Stimulated activated memory B cell treated with anti-CD40 and anti-IgM and Interleukin-4, amounts not matched to agents 10 μg/mL and 1 μg/mL and 100 μg/mL, for 72 hours (primary cell): ENCODE measurements around the gene CFTR.
"Not testable (repeated sequence)": the region's sequence is repeated elsewhere in the genome, so short reads cannot be mapped to it uniquely, and the experiment has no call there.

Experiments used
- ATAC-seq: fragments of 150-1000 bp; cut with Tn5 transposase; 2 replicates; pipeline ENCODE4 v1.10.0; 2021
- H3K27ac Mint-ChIP-seq: one replicate; pipeline ENCODE4 v1.8.0; 2022; ENCODE audit warnings: mild to moderate bottlenecking, mixed read lengths
- H3K27me3 Mint-ChIP-seq: one replicate; pipeline ENCODE4 v1.8.0; 2022; ENCODE audit warnings: mixed read lengths
- H3K36me3 Mint-ChIP-seq: one replicate; pipeline ENCODE4 v1.8.0; 2022; ENCODE audit warnings: mixed read lengths
- H3K4me1 Mint-ChIP-seq: one replicate; pipeline ENCODE4 v1.8.0; 2022; ENCODE audit warnings: mixed read lengths
- H3K4me3 Mint-ChIP-seq: one replicate; pipeline ENCODE4 v1.8.0; 2022; ENCODE audit warnings: mild to moderate bottlenecking, moderate library complexity, mixed read lengths
- H3K9me3 Mint-ChIP-seq: one replicate; pipeline ENCODE4 v1.8.0; 2022; ENCODE audit warnings: mixed read lengths

Gene CFTR

GRCh38 chr7:117704063-117704462 lies 224.2 kb downstream of the CFTR start:
- Mint-ChIP-seq H3K36me3 (no peaks in the 10 kb centered on the region), H3K9me3 (no peaks in the 10 kb centered on the region), H3K4me3 (no peak overlapping the region), H3K4me1 (no peaks in the 10 kb centered on the region), H3K27me3 (no peaks in the 10 kb centered on the region), H3K27ac (no peak overlapping the region)
- no peak for ATAC-seq

GRCh38 chr7:117705630-117706029 lies 225.8 kb downstream of the CFTR start:
- no peaks in the 10 kb centered on the region for H3K27me3 Mint-ChIP-seq
- no peaks in the 10 kb centered on the region for H3K9me3 Mint-ChIP-seq
- no peak overlapping the region for H3K4me3 Mint-ChIP-seq
- no peaks in the 10 kb centered on the region for H3K36me3 Mint-ChIP-seq
- H3K27ac Mint-ChIP-seq: no peak overlapping the region
- no peaks in the 10 kb centered on the region for H3K4me1 Mint-ChIP-seq
- ATAC-seq: no peak

GRCh38 chr7:117706210-117706609 lies 226.4 kb downstream of the CFTR start:
- Mint-ChIP-seq H3K4me1 (no peaks in the 10 kb centered on the region), H3K4me3 (no peak overlapping the region), H3K27me3 (no peaks in the 10 kb centered on the region), H3K9me3 (no peaks in the 10 kb centered on the region), H3K27ac (no peak overlapping the region), H3K36me3 (no peaks in the 10 kb centered on the region)
- ATAC-seq: no peak

- H3K27me3 Mint-ChIP-seq: no peaks in the 10 kb centered on the region
- no peaks in the 10 kb centered on the region for H3K36me3 Mint-ChIP-seq
- no peak for ATAC-seq
- H3K4me1 Mint-ChIP-seq: no peaks in the 10 kb centered on the region
- no peak overlapping the region for H3K27ac Mint-ChIP-seq
- H3K4me3 Mint-ChIP-seq: no peak overlapping the region
- H3K9me3 Mint-ChIP-seq: no peaks in the 10 kb centered on the region
Measured at GRCh38 chr7:117707080-117707479, 227.3 kb downstream of the CFTR start.

GRCh38 chr7:117708173-117708572 lies 228.3 kb downstream of the CFTR start:
- not testable (repeated sequence) for ATAC-seq, H3K27ac Mint-ChIP-seq, H3K27me3 Mint-ChIP-seq, H3K9me3 Mint-ChIP-seq, H3K4me3 Mint-ChIP-seq, H3K36me3 Mint-ChIP-seq, H3K4me1 Mint-ChIP-seq

GRCh38 chr7:117711556-117711955 lies 231.7 kb downstream of the CFTR start:
- H3K4me1 Mint-ChIP-seq: no peaks in the 10 kb centered on the region
- H3K4me3 Mint-ChIP-seq: no peak overlapping the region
- H3K27ac Mint-ChIP-seq: no peak overlapping the region
- no peak for ATAC-seq
- no peaks in the 10 kb centered on the region for H3K36me3 Mint-ChIP-seq
- no peaks in the 10 kb centered on the region for H3K9me3 Mint-ChIP-seq
- H3K27me3 Mint-ChIP-seq: peaks cover 14% of the 10 kb centered on the region

- no peak overlapping the region for H3K4me3 Mint-ChIP-seq
- H3K36me3 Mint-ChIP-seq: no peaks in the 10 kb centered on the region
- H3K27me3 Mint-ChIP-seq: peaks cover 14% of the 10 kb centered on the region
Measured at GRCh38 chr7:117715784-117716445, 236.1 kb downstream of the CFTR start.

GRCh38 chr7:117716707-117717299 lies 237.0 kb downstream of the CFTR start:
- no peak for ATAC-seq
- H3K4me1 Mint-ChIP-seq: no peaks in the 10 kb centered on the region
- H3K27me3 Mint-ChIP-seq: peaks cover 14% of the 10 kb centered on the region
- H3K4me3 Mint-ChIP-seq: no peak overlapping the region
- H3K9me3 Mint-ChIP-seq: no peaks in the 10 kb centered on the region
- no peaks in the 10 kb centered on the region for H3K36me3 Mint-ChIP-seq
- no peak overlapping the region for H3K27ac Mint-ChIP-seq

More at GRCh38 chr7:117715784-117716445, 236.1 kb downstream of the CFTR start:
- Mint-ChIP-seq H3K27ac (no peak overlapping the region), H3K4me1 (no peaks in the 10 kb centered on the region), H3K9me3 (no peaks in the 10 kb centered on the region)
- no peak for ATAC-seq

- Mint-ChIP-seq H3K36me3 (no peaks in the 10 kb centered on the region), H3K9me3 (no peaks in the 10 kb centered on the region), H3K27me3 (peaks cover 14% of the 10 kb centered on the region), H3K27ac (no peak overlapping the region), H3K4me1 (no peaks in the 10 kb centered on the region), H3K4me3 (no peak overlapping the region)
- no peak for ATAC-seq
Measured at GRCh38 chr7:117717357-117717756, 237.5 kb downstream of the CFTR start.
